GM12878 (cell line): Measurements from ENCODE around the gene ACTL8. TPM values are rescaled to one million over a fixed set of nuclear protein-coding genes. Genes with fewer than 3 reads are reported as not detected.

Experiments
- ATAC-seq: fragments of 200-7000 bp; cut with Tn5 transposase; 3 replicates; pipeline ENCODE4 v1.9.1; 2020; ENCODE audit warnings: mild to moderate bottlenecking, moderate library complexity
- BruUV-seq: library from RNA; stranded (reverse); fragments of 400-500 nt; replicated peaks from 2 replicates; lab custom pipeline; 2021; lab: Mats Ljungman, UMichigan
- CTCF ChIA-PET: fragments of 300-600 bp; sonication (Branson Sonifier 250); formaldehyde crosslinking; extraction: SDS; loops from one replicate; lab custom pipeline; 2021; ENCODE audit warnings: inconsistent platforms; lab: Yijun Ruan, JAX
- POLR2A ChIA-PET: fragments of 350-600 bp; formaldehyde crosslinking; extraction: SDS; loops from one replicate; lab custom pipeline; 2021; ENCODE audit warnings: inconsistent platforms; lab: Charles Lee
- RAD21 ChIA-PET: fragments of 300-600 bp; sonication (Branson Sonifier 250); formaldehyde crosslinking; loops from one replicate; lab custom pipeline; 2023; ENCODE audit warnings: antibody characterized with exemption; ENCODE audit not compliant: unreplicated experiment; lab: Charles Lee
- SMC1A ChIA-PET: fragments of 300-600 bp; sonication (Branson Sonifier 250); formaldehyde crosslinking; loops from one replicate; lab custom pipeline; 2023; ENCODE audit not compliant: unreplicated experiment, uncharacterized antibody; lab: Charles Lee
- DNase-seq: peaks from one replicate; pipeline ENCODE4 v3.0.0-alpha.2; 2011; ENCODE audit warnings: low read depth, low spot score
- FAIRE-seq: peaks from 3 replicates; lab custom pipeline; 2011; peaks lifted over from hg19 to GRCh38; lab: Jason Lieb, UNC
- H2AFZ ChIP-seq: 2 replicates; pipeline ENCODE4 v1.6.0; 2011; ENCODE audit warnings: low read depth, low read length, control low read depth; ENCODE audit not compliant: control insufficient read depth
- H3K27ac ChIP-seq: 2 replicates; pipeline ENCODE4 v1.5.1; 2011; ENCODE audit warnings: control low read depth; ENCODE audit not compliant: control insufficient read depth, insufficient read depth
- H3K27me3 ChIP-seq, 2 experiments: replicated peaks in 1 of 2; 2 replicates each; pipeline versions ENCODE4 v1.6.0 to v1.6.1; 2011; ENCODE audit warnings: low read length in 1 of 2; ENCODE audit not compliant: control insufficient read depth in 2 of 2, insufficient read depth in 2 of 2
- H3K36me3 ChIP-seq, 2 experiments: 2 replicates each; pipeline ENCODE4 v1.5.1; 2011; ENCODE audit warnings: low read length in 1 of 2; ENCODE audit not compliant: control insufficient read depth in 2 of 2, insufficient read depth in 2 of 2
- H3K4me1 ChIP-seq: 2 replicates; pipeline ENCODE4 v1.6.1; 2011; ENCODE audit warnings: mild to moderate bottlenecking, low read length, moderate library complexity, mixed read lengths; ENCODE audit not compliant: control insufficient read depth, insufficient read depth
- H3K4me2 ChIP-seq: 2 replicates; pipeline ENCODE4 v1.6.0; 2011; ENCODE audit warnings: control low read depth; ENCODE audit not compliant: control insufficient read depth, insufficient read depth
- H3K4me3 ChIP-seq: fragments of 200-600 bp; sonication (generic); 2 replicates; pipeline ENCODE4 v1.5.1; 2016
- H3K79me2 ChIP-seq: 2 replicates; pipeline ENCODE4 v1.6.0; 2011; ENCODE audit warnings: low read length; ENCODE audit not compliant: control insufficient read depth, insufficient read depth
- H3K9ac ChIP-seq: 2 replicates; pipeline ENCODE4 v1.8.0; 2011; ENCODE audit warnings: low read length, control low read depth, mixed read lengths; ENCODE audit not compliant: control insufficient read depth, insufficient read depth
- H3K9me3 ChIP-seq: replicated peaks from 3 replicates; pipeline ENCODE4 v1.5.1; 2011; ENCODE audit warnings: mild to moderate bottlenecking, low read length; ENCODE audit not compliant: control insufficient read depth, insufficient read depth
- H4K20me1 ChIP-seq: 2 replicates; pipeline ENCODE4 v1.6.0; 2011; ENCODE audit not compliant: control insufficient read depth, insufficient read depth
- CHD4 ChIP-seq: fragments of 200-600 bp; sonication (generic); IDR thresholded peaks from 2 replicates; pipeline ENCODE4 v1.6.1; 2016; ENCODE audit warnings: mild to moderate bottlenecking
- CREB1 ChIP-seq: IDR thresholded peaks from 2 replicates; pipeline ENCODE4 v1.6.1; 2012; ENCODE audit warnings: low read depth, mild to moderate bottlenecking, inconsistent platforms
- CTCF ChIP-seq, 3 experiments: IDR thresholded peaks in 2 of 3; conservative IDR thresholded peaks in 1 of 3; 2 replicates each; pipeline ENCODE4 v1.5.1; 2011; ENCODE audit warnings: low read depth in 3 of 3, low read length in 3 of 3, mild to moderate bottlenecking in 3 of 3, control low read depth in 2 of 3, moderate library complexity in 2 of 3, inconsistent platforms in 1 of 3, mixed read lengths in 1 of 3; ENCODE audit not compliant: control insufficient read depth in 2 of 3, insufficient read depth in 1 of 3; ENCODE audit errors: extremely low read depth in 1 of 3
- EZH2 ChIP-seq: IDR thresholded peaks from 2 replicates; pipeline ENCODE4 v1.6.1; 2012; ENCODE audit warnings: low read depth, mild to moderate bottlenecking, control low read depth, inconsistent platforms, low read length, borderline replicate concordance; ENCODE audit not compliant: control insufficient read depth
- HDAC2 ChIP-seq: fragments of 200-600 bp; sonication (generic); IDR thresholded peaks from 2 replicates; pipeline ENCODE4 v1.6.1; 2017
- JUND ChIP-seq: IDR thresholded peaks from 2 replicates; pipeline ENCODE4 v1.6.1; 2012; ENCODE audit warnings: low read depth, mild to moderate bottlenecking, low read length, improper control_type of control experiment, moderate library complexity
- KLF5 ChIP-seq: fragments of 450-650 bp; IDR thresholded peaks from 2 replicates; pipeline ENCODE4 v1.6.1; 2014; ENCODE audit warnings: mild to moderate bottlenecking; ENCODE audit not compliant: partially characterized antibody
- MAX ChIP-seq: IDR thresholded peaks from 2 replicates; pipeline ENCODE4 v1.6.1; 2012; ENCODE audit warnings: low read depth, low read length, improper control_type of control experiment
- MTA2 ChIP-seq: fragments of 450-650 bp; IDR thresholded peaks from 2 replicates; pipeline ENCODE4 v1.6.1; 2016; ENCODE audit warnings: low read depth, mild to moderate bottlenecking, moderate library complexity
- NBN ChIP-seq: fragments of 450-650 bp; IDR thresholded peaks from 2 replicates; pipeline ENCODE4 v1.6.1; 2016
- NFYA ChIP-seq: IDR thresholded peaks from 2 replicates; pipeline ENCODE4 v1.6.1; 2011; ENCODE audit warnings: low read depth, mild to moderate bottlenecking, low read length, improper control_type of control experiment, borderline replicate concordance
- RAD21 ChIP-seq: IDR thresholded peaks from 2 replicates; pipeline ENCODE4 v1.6.1; 2011; ENCODE audit warnings: mild to moderate bottlenecking, low read depth, low read length, moderate library complexity; ENCODE audit not compliant: insufficient read depth
- SKIL ChIP-seq: fragments of 450-650 bp; IDR thresholded peaks from 2 replicates; pipeline ENCODE4 v1.6.1; 2017; ENCODE audit warnings: mild to moderate bottlenecking, low read depth, inconsistent platforms; ENCODE audit not compliant: poor library complexity, severe bottlenecking
- SMC3 ChIP-seq: IDR thresholded peaks from 2 replicates; pipeline ENCODE4 v1.6.1; 2011; ENCODE audit warnings: low read length, improper control_type of control experiment, borderline replicate concordance
- SREBF1 ChIP-seq: IDR thresholded peaks from 2 replicates; pipeline ENCODE4 v1.6.1; 2012; ENCODE audit warnings: mild to moderate bottlenecking, low read length
- WGBS: methylation state at CpG from one replicate; pipeline ENCODE4 v1.1.6; 2016; ENCODE audit warnings: low lambda C conversion rate; ENCODE audit not compliant: insufficient replicate concordance, insufficient coverage; ENCODE audit errors: missing lambda C conversion rate; 5-methylcytosine and 5-hydroxymethylcytosine counted together
- in situ Hi-C: fragments of 300-500 bp; cut with MboI; formaldehyde crosslinking; loops from 9 replicates; pipeline ENCODE4 v1.14.3; 2018; ENCODE audit warnings: mixed read lengths
- intact Hi-C: fragments of 100-400 bp; cut with micrococcal nuclease; formaldehyde crosslinking; loops from one replicate; pipeline ENCODE4 v1.14.2; 2022; ENCODE audit not compliant: unreplicated experiment
- polyA plus RNA-seq, 11 experiments: library from polyadenylated mRNA; depleted of rRNA in 4 of 11; unstranded in 6 of 11; stranded (reverse) in 5 of 11; fragments of >200 nt; fragmentation: Nextera tagmentation in 4 of 11; fragmentation: Illumina TruSeq in 1 of 11; extraction: Ambion mirVana in 4 of 11; extraction: Trizol in 1 of 11; gene quantifications; 1 replicate in 1 of 11; 2 replicates in 10 of 11; pipeline versions ENCODE4 v1.2.1 to v1.2.3, GENCODE V29; 2011 to 2016; ENCODE audit warnings: inconsistent platforms in 2 of 11, missing spikeins in 2 of 11, low read depth in 1 of 11
- total RNA-seq, 4 experiments: library from RNA; depleted of rRNA in 3 of 4; stranded (reverse); fragments of >200 nt in 3 of 4; fragmentation: Illumina TruSeq in 1 of 4; extraction: Trizol in 1 of 4; gene quantifications; 2 replicates each; pipeline versions ENCODE4 v1.2.1 to v1.2.3, GENCODE V29; 2013 to 2021

ACTL8 gene
- total and polyA plus RNA-seq, 10 of the 15 experiments (the other 5 are each of a cell fraction or from before 2014, with no cell fraction given), result 0.05 to 0.27 TPM; not detected in 8

- H3K36me3 ChIP-seq, result no peaks in the 10 kb centered on the region
- intact Hi-C loops, result no loop called here
- no TSS peak for BruUV-seq
- no peaks in the 10 kb centered on the region for H3K4me1 ChIP-seq
- H3K4me3 ChIP-seq, result no peak overlapping the region
- RAD21 ChIA-PET, result no interaction called here
- POLR2A ChIA-PET, result no interaction called here
- no peaks in the 10 kb centered on the region for H3K9me3 ChIP-seq
- no peaks in the 10 kb centered on the region for H4K20me1 ChIP-seq
- CTCF ChIA-PET, result no interaction called here
- SMC1A ChIA-PET, result no interaction called here
- H3K27ac ChIP-seq, result no peak overlapping the region
- in situ Hi-C loops, result no loop called here
- FAIRE-seq (no peak), DNase-seq (no peak), ATAC-seq (no peak)
- TF ChIP-seq NBN (no peak), EZH2 (no peak)
- H3K4me2 ChIP-seq, result no peak overlapping the region
- H3K79me2 ChIP-seq, result no peaks in the 10 kb centered on the region
- no peaks in the 10 kb centered on the region for H3K27me3 ChIP-seq
- no peak overlapping the region for H2AFZ ChIP-seq
- H3K9ac ChIP-seq, result no peak overlapping the region
- 10% methylated on average over 6 of the region's 6 CpGs for WGBS
Observed at GRCh38 chr1:17723684-17724083, 31.4 kb upstream of the ACTL8 start.

GRCh38 chr1:17724150-17724549 lies 31.0 kb upstream of the ACTL8 start:
- FAIRE-seq, result no peak
- Histone ChIP-seq H4K20me1 (no peaks in the 10 kb centered on the region), H3K4me1 (no peaks in the 10 kb centered on the region), H3K9me3 (no peaks in the 10 kb centered on the region), H3K36me3 (no peaks in the 10 kb centered on the region), H3K79me2 (no peaks in the 10 kb centered on the region), H3K9ac (no peak overlapping the region), H3K27ac (no peak overlapping the region), H3K4me3 (no peak overlapping the region), H3K27me3 (no peaks in the 10 kb centered on the region), H2AFZ (no peak overlapping the region), H3K4me2 (no peak overlapping the region)
- ChIA-PET POLR2A (no interaction called here), RAD21 (no interaction called here), SMC1A (no interaction called here), CTCF (no interaction called here)
- no peak for DNase-seq
- intact Hi-C loops (no loop called here), in situ Hi-C loops (no loop called here)
- no TSS peak for BruUV-seq
- WGBS, result 9% methylated on average over 6 of the region's 6 CpGs
- no peak for ATAC-seq
- no peak for TF ChIP-seq SREBF1
- TF ChIP-seq RAD21, result no peak
- TF ChIP-seq SKIL, result no peak
- no peak for TF ChIP-seq MTA2
- TF ChIP-seq KLF5, result no peak
- TF ChIP-seq JUND, result no peak
- TF ChIP-seq CREB1, result no peak
- TF ChIP-seq SMC3, result no peak
- TF ChIP-seq NFYA, result no peak
- no peak for TF ChIP-seq HDAC2
- TF ChIP-seq MAX, result no peak
- no peak for TF ChIP-seq CTCF (IDR thresholded peaks at IDR 0.05 in 2 of 3, conservative IDR thresholded peaks at IDR 0.05 in 1 of 3; ENCODE audit: control insufficient read depth in 2 of 3, extremely low read depth in 1 of 3, insufficient read depth in 1 of 3, low read depth in 3 of 3, low read length in 3 of 3)
- TF ChIP-seq CHD4, result no peak
